Astrocyte (in vitro differentiated cells and primary cell): ENCODE data around the gene ARL5A.

Experiments used
- CTCF ChIP-seq: IDR thresholded peaks from 2 replicates; pipeline ENCODE4 v1.5.1; 2011; ENCODE audit warnings: low read depth, mild to moderate bottlenecking, inconsistent platforms, low read length, moderate library complexity; ENCODE audit not compliant: insufficient read depth
- EZH2 ChIP-seq: IDR thresholded peaks from 2 replicates; pipeline ENCODE4 v1.6.1; 2012; ENCODE audit warnings: mild to moderate bottlenecking, low read length, inconsistent platforms; ENCODE audit not compliant: insufficient read depth

GRCh38 chr2:151765760-151766410, 62.3 kb downstream of the ARL5A start:
- TF ChIP-seq CTCF (no peak), EZH2 (no peak)
